Neural cell (in vitro differentiated cells): ENCODE results near the gene AHRR. TPM values are rescaled to one million over a fixed set of nuclear protein-coding genes. Genes with fewer than 3 reads are reported as not detected.

ENCODE experiments used
- H2AFZ ChIP-seq: fragments of 200-600, 300-800 bp; sonication (generic), shearing (Covaris generic); 2 replicates; pipeline ENCODE4 v1.6.0; 2014; ENCODE audit warnings: low read depth, mild to moderate bottlenecking, antibody characterized with exemption, low read length, moderate library complexity
- H3F3A ChIP-seq: fragments of 200-600 bp; shearing (Covaris generic); 2 replicates; pipeline ENCODE4 v1.6.1; 2016; ENCODE audit warnings: mild to moderate bottlenecking, moderate library complexity, mixed read lengths, antibody characterized with exemption, low read length; ENCODE audit not compliant: insufficient read depth, poor library complexity, severe bottlenecking
- H3K27ac ChIP-seq: fragments of 200-600, 300-800 bp; sonication (generic), shearing (Covaris generic); 2 replicates; pipeline ENCODE4 v1.5.1; 2014; ENCODE audit warnings: mild to moderate bottlenecking, low read length, moderate library complexity
- H3K27me3 ChIP-seq: fragments of 300-800, 200-600 bp; sonication (generic), shearing (Covaris generic); 2 replicates; pipeline ENCODE4 v1.6.0; 2014; ENCODE audit warnings: mild to moderate bottlenecking, low read depth, low read length, moderate library complexity; ENCODE audit not compliant: insufficient read depth
- H3K36me3 ChIP-seq: fragments of 300-800, 200-600 bp; sonication (generic), shearing (Covaris generic); 2 replicates; pipeline ENCODE4 v1.5.1; 2014; ENCODE audit warnings: mild to moderate bottlenecking, antibody characterized with exemption, low read length, moderate library complexity; ENCODE audit not compliant: insufficient read depth
- H3K4me2 ChIP-seq: fragments of 300-800, 200-600 bp; sonication (generic), shearing (Covaris generic); 2 replicates; pipeline ENCODE4 v1.6.0; 2014; ENCODE audit warnings: mild to moderate bottlenecking, low read length
- H3K4me3 ChIP-seq: fragments of 300-800, 200-600 bp; sonication (generic), shearing (Covaris generic); 2 replicates; pipeline ENCODE4 v1.5.1; 2014; ENCODE audit warnings: mild to moderate bottlenecking, low read length, moderate library complexity
- H3K79me2 ChIP-seq: fragments of 200-600 bp; shearing (Covaris generic); replicated peaks from 2 replicates; pipeline ENCODE4 v1.6.0; 2014; ENCODE audit warnings: mild to moderate bottlenecking, low read length, moderate library complexity; ENCODE audit not compliant: insufficient read depth
- H3K9ac ChIP-seq: fragments of 300-800, 200-600 bp; sonication (generic), shearing (Covaris generic); 2 replicates; pipeline ENCODE4 v1.6.1; 2016; ENCODE audit warnings: mild to moderate bottlenecking, low read length, mixed read lengths
- H3K9me2 ChIP-seq: fragments of 200-600 bp; shearing (Covaris generic); 2 replicates; pipeline ENCODE4 v1.6.1; 2016; ENCODE audit warnings: mild to moderate bottlenecking, low read length, mixed read lengths; ENCODE audit not compliant: insufficient read depth
- H3K9me3 ChIP-seq: fragments of 200-600, 300-800 bp; sonication (generic), shearing (Covaris generic); 2 replicates; pipeline ENCODE4 v1.6.1; 2016; ENCODE audit warnings: mild to moderate bottlenecking, mixed run types, low read length, moderate library complexity, mixed read lengths
- H4K20me1 ChIP-seq: fragments of 200-600 bp; shearing (Covaris generic); 2 replicates; pipeline ENCODE4 v1.6.1; 2016; ENCODE audit warnings: mild to moderate bottlenecking, mixed run types; ENCODE audit not compliant: insufficient read depth
- EP300 ChIP-seq: fragments of 450-650 bp; conservative IDR thresholded peaks from 2 replicates; pipeline ENCODE4 v1.6.1; 2014; ENCODE audit warnings: antibody characterized with exemption, mild to moderate bottlenecking, moderate library complexity; ENCODE audit not compliant: poor library complexity, severe bottlenecking
- EZH2 ChIP-seq: fragments of 200-600, 300-800 bp; shearing (Covaris generic), sonication (generic); IDR thresholded peaks from 2 replicates; pipeline ENCODE4 v1.6.1; 2014; ENCODE audit warnings: antibody characterized with exemption, low read length, borderline replicate concordance, mild to moderate bottlenecking; ENCODE audit not compliant: insufficient read depth, poor library complexity, severe bottlenecking
- MXI1 ChIP-seq: fragments of 450-650 bp; conservative IDR thresholded peaks from 2 replicates; pipeline ENCODE4 v1.6.1; 2014; ENCODE audit warnings: antibody characterized with exemption, mild to moderate bottlenecking; ENCODE audit not compliant: poor library complexity, severe bottlenecking
- POLR2AphosphoS5 ChIP-seq: IDR thresholded peaks from 2 replicates; pipeline ENCODE4 v1.6.1; 2012
- RAD21 ChIP-seq: fragments of 450-650 bp; conservative IDR thresholded peaks from 2 replicates; pipeline ENCODE4 v1.6.1; 2014; ENCODE audit warnings: antibody characterized with exemption, mild to moderate bottlenecking, moderate library complexity
- REST ChIP-seq: IDR thresholded peaks from 2 replicates; pipeline ENCODE4 v1.6.1; 2012; ENCODE audit warnings: borderline replicate concordance
- SMC3 ChIP-seq: fragments of 450-650 bp; conservative IDR thresholded peaks from 2 replicates; pipeline ENCODE4 v1.6.1; 2014; ENCODE audit warnings: antibody characterized with exemption, mild to moderate bottlenecking, moderate library complexity; ENCODE audit not compliant: poor library complexity
- TAF1 ChIP-seq: IDR thresholded peaks from 2 replicates; pipeline ENCODE4 v1.6.1; 2012; ENCODE audit warnings: low read depth
- polyA plus RNA-seq: library from polyadenylated mRNA; depleted of rRNA; stranded (reverse); fragments of >200 nt; gene quantifications from 2 replicates; pipeline ENCODE4 v1.2.3, GENCODE V29; 2014
- TF ChIP-seq, protein P1 (sequence below): fragments of 450-650 bp; IDR thresholded peaks from 2 replicates; pipeline ENCODE4 v1.5.1; 2014; ENCODE audit warnings: antibody characterized with exemption, mild to moderate bottlenecking, moderate library complexity; ENCODE audit not compliant: poor library complexity, severe bottlenecking

The AHRR gene
- polyA plus RNA-seq, 1 donor from 2014 or later: 0.26 TPM

- Histone ChIP-seq H3K9me3 (no peaks in the 10 kb centered on the region), H3F3A (no peaks in the 10 kb centered on the region), H4K20me1 (no peaks in the 10 kb centered on the region), H3K79me2 (no peaks in the 10 kb centered on the region), H3K4me3 (no peak overlapping the region), H3K9me2 (no peaks in the 10 kb centered on the region), H3K36me3 (no peaks in the 10 kb centered on the region), H3K4me2 (no peak overlapping the region), H3K27ac (no peak overlapping the region), H2AFZ (no peak overlapping the region), H3K9ac (no peak overlapping the region), H3K27me3 (no peaks in the 10 kb centered on the region)
- no peak for TF ChIP-seq POLR2AphosphoS5
- no peak for TF ChIP-seq SMC3
- no peak for TF ChIP-seq MXI1
Observed at GRCh38 chr5:307306-307705, 14.2 kb upstream of the AHRR start.

GRCh38 chr5:307794-308579 lies 13.5 kb upstream of the AHRR start:
- H3K4me2 ChIP-seq: no peak overlapping the region

More at GRCh38 chr5:307794-308579, 13.5 kb upstream of the AHRR start:
- Histone ChIP-seq H3K9me3 (no peaks in the 10 kb centered on the region), H4K20me1 (no peaks in the 10 kb centered on the region), H3K27ac (no peak overlapping the region), H3K79me2 (no peaks in the 10 kb centered on the region), H3K9me2 (no peaks in the 10 kb centered on the region), H3K9ac (no peak overlapping the region), H3K27me3 (no peaks in the 10 kb centered on the region), H3K4me3 (no peak overlapping the region), H2AFZ (no peak overlapping the region), H3F3A (no peaks in the 10 kb centered on the region), H3K36me3 (no peaks in the 10 kb centered on the region)
- TF ChIP-seq EZH2 (no peak), MXI1 (no peak), SMC3 (no peak), POLR2AphosphoS5 (no peak), REST (no peak), RAD21 (no peak), TAF1 (no peak), EP300 (no peak)
- TF ChIP-seq, protein P1, sequence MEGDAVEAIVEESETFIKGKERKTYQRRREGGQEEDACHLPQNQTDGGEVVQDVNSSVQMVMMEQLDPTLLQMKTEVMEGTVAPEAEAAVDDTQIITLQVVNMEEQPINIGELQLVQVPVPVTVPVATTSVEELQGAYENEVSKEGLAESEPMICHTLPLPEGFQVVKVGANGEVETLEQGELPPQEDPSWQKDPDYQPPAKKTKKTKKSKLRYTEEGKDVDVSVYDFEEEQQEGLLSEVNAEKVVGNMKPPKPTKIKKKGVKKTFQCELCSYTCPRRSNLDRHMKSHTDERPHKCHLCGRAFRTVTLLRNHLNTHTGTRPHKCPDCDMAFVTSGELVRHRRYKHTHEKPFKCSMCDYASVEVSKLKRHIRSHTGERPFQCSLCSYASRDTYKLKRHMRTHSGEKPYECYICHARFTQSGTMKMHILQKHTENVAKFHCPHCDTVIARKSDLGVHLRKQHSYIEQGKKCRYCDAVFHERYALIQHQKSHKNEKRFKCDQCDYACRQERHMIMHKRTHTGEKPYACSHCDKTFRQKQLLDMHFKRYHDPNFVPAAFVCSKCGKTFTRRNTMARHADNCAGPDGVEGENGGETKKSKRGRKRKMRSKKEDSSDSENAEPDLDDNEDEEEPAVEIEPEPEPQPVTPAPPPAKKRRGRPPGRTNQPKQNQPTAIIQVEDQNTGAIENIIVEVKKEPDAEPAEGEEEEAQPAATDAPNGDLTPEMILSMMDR: no peak
